Embryonic facial prominence (tissue), 1 donor: Measurements from ENCODE around the gene ZSCAN20.
"Not testable (repeated sequence)": the region's sequence is repeated elsewhere in the genome, so short reads cannot be mapped to it uniquely, and the experiment has no call there.

ENCODE experiments used
- DNase-seq: peaks from one replicate; pipeline ENCODE4 v3.0.0-alpha.2; 2016; ENCODE audit errors: extremely low spot score

The ZSCAN20 gene

DNA sequence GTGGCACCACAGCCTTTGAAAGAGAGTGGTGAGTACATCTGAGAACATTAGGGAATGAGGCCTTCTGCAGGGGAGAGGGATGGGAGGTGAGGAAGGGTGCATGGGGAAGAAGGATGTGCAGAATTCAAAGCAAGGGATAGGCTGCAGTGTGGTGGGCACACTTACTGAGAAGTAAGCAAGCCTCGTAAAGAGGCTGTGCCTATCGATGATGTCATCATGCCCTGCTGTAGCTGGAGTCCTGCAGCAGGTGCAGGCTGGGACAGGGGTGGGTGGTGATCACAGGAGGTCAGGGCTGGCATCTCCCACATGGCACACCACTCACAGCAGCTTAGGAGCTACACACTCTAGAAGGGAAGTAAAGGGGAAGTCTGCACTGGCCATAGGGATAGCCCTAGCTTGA is 16.2 kb downstream of the ZSCAN20 start:
- no peak for DNase-seq

DNA sequence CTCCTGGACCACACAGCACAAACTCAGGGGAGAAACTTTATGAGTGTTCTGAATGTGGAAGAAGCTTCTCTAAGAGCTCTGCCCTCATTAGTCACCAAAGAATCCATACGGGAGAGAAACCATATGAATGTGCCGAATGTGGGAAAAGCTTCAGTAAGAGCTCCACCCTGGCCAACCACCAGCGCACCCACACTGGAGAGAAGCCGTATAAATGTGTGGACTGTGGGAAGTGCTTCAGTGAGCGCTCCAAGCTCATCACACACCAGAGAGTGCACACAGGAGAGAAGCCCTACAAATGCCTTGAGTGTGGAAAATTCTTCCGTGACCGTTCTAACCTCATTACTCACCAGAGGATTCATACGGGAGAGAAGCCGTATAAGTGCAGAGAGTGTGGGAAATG is 22.5 kb downstream of the ZSCAN20 start:
- DNase-seq: no peak

DNA sequence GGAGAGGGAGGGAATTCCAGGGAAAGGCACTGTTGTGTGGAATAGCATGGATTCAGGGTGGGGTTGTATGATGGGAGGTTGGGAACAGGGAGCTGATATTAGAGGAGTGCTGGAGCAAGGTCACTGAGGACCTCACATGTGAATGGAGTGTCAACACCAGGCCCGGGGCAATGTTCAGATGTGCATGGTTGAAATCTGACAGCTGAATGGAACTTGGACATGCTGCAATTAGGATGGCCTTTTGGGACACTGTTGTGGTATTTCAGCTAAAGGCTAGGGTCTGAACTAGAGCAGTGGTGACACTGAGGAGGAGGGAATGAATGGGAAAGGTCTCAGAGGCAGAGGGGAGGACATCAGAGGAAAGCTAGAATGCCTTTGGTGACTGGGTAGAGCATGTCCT is 25.0 kb downstream of the ZSCAN20 start:
- DNase-seq: no peak

DNA sequence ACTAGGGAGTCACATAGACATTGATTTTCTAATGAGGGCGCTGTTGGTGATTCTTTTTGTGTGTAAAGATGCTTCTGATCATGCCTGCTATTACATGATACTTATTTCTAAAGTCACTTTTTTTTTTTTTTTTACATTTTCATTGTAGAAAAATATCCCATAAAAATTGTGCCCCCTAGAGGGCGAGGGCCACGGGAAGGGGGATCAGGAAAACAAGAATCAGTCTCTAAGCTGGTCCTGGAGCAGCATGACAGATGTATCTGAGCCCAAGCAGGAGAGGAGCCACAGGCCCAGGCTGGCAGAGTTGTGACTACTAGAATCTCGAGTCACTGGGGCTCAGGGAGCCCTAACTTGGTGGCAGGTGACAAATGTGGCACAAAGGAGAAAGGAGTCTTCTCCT is 28.1 kb downstream of the ZSCAN20 start:
- no peak for DNase-seq

DNA sequence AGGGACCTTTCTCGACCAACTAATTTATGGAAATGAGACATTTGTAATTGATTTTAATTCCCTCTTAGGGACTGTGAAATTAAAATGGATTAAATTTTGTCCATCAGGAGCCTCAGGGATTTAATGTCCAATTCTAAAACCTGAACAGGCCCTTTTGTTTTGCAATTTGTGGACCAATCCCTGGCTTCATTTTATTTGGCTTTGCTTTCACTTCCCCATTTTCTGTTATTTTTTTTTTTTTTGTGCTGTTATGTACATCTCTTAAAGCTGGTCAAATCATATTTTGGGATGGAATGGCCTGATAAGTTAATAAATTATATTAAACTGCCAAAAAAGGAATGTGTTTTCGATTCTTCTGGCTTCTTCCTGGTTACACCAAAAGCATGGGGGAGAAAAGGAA is 28.9 kb downstream of the ZSCAN20 start:
- no peak for DNase-seq

DNA sequence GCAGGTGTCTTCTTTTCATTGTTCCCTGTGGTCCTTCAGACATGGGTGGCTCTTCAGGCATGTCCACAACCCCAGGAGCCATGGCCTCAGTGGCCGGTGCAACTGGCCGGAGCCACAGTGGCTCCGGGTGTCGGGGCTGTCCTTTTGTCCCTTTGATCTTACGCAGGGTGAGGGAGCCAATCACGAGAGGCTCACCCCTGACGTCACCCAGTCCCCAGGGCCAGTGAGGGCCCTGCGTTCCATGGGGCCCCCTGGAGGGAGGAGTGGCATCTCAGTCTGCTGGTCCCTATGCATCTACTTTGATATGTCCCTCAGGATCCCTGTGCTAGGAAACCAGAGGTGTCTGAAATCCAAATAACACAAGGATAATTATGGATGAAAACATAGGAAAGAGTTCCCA is 29.3 kb downstream of the ZSCAN20 start:
- no peak for DNase-seq

DNA sequence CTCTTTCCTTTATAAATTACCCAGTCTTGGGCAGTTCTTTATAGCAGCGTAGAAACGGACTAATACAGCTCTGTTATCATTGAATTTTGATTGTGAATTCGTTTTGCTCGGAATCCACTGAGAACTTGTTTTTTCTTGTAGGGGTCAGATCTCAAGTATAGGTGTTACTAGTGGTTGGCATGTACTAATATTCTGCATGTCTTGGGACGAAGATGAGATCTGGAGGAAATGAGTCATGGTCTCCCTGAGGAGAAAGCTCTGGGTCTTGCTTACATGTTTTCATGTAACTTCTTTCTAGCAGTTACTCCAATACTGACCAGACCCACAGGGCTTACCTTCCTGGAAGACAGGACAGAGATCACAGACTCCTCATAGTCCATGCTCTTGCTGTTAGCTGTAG is 30.3 kb downstream of the ZSCAN20 start:
- no peak for DNase-seq

DNA sequence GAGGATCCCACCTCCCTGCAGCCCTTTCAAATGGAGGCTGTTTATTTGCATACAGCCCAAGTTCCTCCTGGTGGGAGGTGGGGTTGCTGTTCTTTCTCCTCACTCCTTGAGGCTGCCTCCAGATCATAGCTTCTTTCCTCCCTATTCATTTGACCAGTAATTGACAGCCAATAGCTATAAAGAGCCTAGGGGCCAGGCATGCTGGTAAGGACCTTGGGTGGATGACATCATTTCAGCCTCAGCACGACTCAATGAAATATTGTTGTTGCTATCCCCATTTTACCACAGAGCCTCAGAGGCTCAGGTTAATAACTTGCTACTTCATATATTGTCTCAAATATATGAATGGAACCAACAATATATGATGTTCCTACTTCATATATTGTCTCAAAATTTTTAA is 31.1 kb downstream of the ZSCAN20 start:
- no peak for DNase-seq

DNA sequence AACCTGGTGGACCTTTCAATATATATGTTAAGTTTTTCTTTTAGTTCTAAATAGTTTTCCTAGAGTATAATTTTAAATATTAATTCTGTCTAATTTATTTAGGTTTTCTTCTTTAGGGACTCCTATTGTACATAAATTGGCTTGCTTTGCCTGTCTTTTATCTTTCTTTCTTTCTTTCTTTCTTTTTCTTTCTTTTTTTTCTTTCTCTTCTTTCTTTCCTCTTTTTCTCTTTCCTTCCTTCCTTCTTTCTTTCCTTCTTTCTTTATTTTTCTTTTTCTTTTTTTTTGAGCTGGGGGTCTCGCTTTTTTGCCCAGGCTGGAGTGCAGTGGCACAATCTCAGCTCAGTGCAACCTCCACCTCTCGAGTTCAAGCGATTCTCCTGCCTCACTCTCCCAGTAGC is 35.2 kb downstream of the ZSCAN20 start:
- no peak for DNase-seq

DNA sequence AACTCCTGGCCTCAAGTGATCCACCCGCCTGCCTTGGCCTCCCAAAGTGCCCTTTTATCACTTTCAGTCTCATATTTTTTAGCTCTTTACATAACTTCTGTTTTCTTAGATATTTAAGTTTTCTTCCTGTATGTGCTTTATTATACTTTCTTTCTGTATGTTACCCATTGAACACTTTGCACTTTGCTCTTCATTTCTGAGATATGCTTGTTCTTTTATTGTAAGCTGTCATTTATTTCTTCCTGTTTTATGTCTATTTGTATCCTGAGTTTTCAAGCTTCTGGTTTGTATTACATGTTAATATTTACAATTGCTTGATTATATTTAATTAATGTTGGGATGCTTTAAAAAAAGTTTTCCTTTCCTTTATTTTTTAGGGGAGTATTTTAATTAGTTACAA is 35.7 kb downstream of the ZSCAN20 start:
- no peak for DNase-seq

DNA sequence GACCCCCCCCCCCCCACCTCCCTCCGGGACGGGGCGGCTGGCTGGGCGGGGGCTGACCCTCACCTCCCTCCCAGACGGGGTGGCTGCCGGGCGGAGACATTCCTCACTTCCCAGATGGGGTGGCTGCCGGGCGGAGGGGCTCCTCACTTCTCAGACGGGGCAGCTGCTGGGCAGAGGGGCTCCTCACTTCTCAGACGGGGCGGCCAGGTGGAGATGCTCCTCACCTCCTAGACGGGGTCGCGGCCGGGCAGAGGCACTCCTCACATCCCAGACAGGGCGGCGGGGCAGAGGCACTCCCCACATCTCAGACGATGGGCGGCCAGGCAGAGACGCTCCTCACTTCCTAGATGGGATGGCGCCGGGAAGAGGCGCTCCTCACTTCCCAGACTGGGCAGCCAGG is 36.8 kb downstream of the ZSCAN20 start:
- not testable (repeated sequence) for DNase-seq

DNA sequence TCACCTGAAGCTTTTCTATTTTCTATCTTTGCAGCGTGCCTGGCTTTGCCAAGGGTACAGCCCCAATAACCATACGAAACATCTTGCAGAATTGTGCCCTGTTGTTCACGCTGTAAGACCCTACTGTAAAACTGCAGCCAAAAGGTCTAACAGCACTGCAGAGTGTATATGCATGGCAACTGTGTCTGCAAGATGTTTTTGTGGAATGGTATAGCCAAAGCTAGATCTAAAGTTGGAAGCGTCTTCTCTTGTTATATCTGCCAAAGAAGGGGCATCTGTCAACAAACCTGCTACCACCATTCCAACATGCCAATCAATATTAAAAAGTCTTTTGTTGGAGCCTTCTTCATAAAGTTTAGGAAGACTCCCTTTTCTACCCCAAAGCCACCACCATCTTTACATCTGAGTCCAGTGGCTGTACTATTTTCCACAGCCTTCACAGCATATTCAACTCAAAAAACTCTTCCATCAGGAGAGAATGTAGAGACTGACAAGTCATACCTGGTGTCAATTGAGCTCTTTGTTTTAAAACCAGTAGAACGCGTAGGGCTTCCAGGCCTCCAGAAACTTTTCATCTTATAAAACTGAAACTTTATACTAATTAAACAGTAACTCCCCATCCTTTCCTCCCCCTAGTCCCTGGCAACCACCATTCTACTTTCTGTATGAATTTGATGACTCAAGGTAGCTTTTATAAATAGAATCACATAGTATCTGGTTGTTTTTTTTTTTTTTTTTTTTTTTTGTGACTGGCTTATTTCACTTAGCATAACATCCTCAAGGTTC is 40.0 kb downstream of the ZSCAN20 start:
- DNase-seq: no peak

DNA sequence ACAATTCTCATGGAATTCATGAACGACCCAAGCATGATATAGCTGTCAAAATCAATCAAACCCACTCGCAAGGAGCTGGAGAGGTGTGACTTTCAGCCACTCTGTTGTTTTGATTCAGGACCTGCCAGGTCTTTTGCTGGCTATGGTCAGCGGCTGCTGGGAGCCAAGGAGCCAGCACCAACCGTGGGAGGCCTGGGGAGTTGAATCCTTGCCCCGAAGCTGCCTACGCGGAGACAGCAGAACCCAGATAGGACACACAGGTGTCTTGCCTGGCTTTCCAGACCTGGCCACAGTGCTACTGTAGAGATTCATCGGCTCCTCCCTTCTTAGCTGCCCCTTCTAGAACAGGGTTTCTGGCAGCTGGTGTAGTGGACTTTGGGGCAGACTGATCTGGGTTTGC is 42.7 kb downstream of the ZSCAN20 start:
- no peak for DNase-seq

DNA sequence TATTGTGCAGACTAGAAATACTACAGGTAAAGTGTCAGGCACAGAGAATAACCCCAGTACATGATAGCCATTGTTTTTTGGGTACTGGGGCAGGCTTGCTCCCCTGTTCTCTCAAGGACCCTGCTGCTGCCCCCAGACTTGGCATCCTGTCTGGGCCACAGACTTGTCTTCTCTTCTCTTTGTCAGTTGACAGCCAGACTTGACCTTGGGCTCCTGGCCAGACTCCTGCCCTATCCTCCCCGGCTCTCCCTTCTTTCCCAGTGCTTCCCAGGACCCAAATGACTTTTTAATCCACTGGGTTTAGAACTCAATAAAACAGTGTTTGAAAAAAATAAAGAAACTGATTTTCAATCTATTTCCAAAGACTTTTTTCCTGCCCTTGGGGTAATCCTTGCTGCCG is 43.2 kb downstream of the ZSCAN20 start:
- DNase-seq: no peak

DNA sequence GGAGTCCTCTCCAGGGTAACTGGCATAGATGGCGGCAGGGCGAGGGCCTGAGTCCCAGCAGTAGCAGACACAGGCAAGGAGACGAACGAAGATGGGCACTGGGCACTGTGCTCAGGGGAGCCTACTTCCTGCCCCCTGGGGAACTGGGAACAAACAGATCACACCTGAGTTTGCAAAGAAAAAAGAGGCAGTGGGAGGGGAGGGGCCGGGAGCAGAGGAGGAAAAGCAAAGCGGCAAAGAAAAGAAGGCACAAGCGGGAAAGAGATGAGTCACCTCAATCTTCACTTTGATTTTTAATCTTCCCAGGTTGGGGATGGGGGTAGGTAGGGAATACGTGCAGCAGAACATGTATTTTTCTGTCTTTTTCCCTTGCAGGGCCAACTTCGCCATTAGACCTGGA is 44.0 kb downstream of the ZSCAN20 start:
- no peak for DNase-seq

DNA sequence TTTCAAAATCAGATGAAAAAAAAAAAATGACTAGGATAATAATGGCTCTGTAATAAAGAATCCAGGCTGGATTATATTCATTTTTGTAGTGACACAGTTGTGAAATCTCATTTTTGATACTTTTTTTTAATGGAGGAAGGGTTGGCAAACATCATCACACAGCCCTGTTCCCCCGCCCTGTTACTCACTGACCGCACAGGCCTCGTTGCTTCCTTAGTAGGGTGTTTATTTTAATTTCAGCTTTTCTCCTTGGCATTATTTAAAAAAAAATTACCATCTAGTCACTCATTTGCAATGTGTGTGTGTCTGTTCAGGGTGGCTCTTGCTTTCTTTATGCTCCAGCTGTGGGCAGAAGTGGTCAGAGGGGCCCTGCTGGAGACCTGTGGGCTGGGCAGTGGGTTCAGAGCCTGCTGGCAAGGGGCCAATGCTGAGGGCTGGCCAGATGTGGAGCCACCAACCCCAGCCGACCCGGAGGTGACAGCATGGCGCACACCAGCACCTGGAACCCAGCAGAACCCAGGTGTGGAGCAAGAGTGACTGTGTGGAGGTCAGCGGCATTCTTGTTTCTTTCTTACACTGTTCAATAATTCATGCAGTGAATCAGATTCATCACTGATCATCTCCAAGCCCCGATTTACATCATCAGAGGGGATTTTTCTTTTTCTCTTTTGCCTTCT is 44.6 kb downstream of the ZSCAN20 start:
- no peak for DNase-seq

DNA sequence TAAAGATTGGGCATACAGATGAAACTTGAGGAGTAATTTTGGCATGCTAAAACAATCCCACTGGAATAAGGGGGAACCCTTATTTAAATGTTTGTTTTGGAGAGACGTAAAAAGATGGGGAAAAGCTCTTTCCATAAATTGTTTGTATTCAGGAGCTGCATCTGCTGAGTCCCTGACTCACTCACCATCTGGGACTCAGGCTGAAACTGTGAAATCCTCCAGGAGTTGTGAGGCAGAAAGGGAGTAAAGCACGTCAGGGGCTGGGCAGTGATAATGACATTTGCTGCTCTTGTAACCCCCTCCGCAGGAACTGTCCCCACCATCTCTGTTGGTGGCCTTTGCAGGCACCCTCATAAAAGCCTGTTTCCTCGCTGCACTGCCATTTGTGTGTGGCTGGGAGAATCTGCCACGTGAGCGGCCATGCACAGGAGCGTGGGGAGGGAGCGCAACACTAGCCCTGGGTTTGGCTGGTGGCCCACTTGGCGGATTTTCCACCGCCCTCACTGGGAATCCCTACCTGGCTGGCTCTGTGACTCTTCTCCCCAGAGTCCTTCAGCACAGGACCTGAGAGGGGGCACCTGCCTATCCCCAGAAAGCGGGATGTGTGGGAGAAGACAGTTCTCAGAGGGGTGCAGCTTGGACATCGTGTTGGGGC is 45.3 kb downstream of the ZSCAN20 start:
- no peak for DNase-seq

DNA sequence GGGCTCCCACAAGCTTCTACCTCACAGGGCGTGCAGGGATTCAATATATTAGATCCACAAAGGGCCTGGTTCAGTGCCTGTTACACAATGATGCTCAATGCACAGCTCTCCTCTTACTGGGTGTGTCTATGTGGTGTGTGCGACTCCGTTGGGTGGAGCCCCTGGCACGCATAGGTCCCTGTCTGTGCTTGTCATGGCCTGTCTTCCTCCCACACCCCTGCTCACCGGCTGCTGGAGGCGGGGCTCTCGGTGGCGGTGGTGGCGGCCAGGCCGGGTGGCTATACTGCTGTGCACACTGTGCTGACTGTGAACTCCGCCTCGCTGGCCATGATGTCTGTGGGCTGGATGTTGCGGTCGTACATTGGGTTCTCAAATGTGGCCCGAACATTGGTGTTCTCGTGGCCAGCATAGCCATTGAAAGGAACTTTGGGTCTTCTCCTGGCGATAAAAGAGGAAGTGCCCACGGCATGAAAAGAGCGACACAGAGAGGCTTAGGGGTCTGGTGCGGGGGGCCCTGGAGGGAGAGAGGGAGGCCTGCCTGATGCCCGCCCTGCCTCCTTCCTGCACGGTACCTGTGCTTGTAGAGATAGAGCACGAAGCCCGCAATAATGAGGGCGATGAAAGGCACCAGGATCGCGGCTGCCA is 46.9 kb downstream of the ZSCAN20 start:
- DNase-seq: no peak

DNA sequence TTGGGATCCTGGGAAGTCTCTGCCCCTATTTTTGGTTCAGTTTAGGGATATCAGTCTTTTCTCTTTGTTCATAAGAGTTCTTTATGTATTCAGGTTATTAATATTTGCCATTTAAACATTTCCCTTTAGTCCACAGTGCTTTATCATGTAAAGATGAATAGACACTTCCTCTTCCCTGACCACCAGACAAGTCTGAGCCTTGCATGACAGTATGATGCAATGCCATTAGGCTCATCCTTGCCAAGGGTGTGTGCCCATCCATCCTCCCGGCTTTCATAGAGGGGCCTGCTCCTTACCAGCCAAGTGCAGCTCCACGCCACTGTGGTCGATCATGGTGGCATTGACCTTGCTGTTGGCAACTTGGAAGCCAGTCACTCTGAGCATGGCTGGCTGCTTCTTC is 52.1 kb downstream of the ZSCAN20 start:
- DNase-seq: no peak

DNA sequence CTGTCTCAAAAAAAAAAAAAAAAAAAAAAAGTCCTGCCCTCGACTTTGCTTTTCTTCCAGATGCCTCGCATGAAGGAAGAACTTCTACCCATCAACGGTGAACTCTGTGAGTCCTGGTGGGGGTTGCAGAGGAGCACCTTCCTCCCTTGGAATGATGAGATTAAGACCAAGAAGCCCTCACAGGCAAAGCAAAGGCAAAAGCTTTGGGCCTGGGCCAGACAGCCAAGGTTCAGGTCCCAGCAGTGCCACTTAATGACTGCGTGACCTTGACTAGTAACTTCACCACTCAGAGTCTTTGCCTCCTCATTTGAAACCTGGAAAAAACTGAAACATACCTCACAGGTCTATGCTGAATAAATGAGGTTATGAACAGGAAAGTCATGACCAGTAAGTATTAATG is 55.5 kb downstream of the ZSCAN20 start:
- no peak for DNase-seq

DNA sequence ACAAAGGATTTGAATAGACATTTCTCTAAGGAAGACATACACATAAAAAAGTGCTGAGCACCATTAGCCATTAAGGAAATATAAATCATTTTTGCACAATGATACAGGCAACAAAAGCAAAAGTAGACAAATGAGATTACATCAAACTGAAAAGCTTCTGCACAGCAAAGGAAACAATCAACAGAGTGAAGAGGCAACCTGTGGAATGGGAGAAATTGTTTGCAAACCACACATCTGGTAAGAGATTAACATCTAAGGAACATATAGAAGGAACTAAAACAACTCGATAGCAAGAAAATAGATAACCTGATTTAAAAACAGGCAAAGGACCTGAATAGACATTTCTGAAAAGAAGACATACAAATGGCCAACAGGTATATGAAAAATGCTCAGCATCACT is 57.5 kb downstream of the ZSCAN20 start:
- DNase-seq: no peak

DNA sequence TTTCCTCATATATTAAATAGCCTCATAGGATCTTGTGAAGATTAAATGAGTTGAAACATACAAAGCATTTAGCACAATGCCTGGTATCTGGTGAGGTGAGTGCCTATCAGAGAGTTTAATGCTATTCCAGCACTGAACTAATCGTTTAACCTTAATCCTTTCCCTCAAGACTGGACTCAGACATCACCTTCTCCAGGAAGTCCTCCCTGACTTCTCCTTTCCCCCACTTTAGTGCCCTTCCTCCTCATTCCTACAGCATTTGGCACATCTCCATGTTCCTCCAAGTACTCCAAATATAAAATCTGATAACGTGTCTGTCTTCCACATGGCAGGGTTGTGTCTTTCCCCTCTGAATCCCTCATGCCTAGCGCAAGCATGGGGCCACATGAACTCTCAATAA is 59.8 kb downstream of the ZSCAN20 start:
- no peak for DNase-seq

DNA sequence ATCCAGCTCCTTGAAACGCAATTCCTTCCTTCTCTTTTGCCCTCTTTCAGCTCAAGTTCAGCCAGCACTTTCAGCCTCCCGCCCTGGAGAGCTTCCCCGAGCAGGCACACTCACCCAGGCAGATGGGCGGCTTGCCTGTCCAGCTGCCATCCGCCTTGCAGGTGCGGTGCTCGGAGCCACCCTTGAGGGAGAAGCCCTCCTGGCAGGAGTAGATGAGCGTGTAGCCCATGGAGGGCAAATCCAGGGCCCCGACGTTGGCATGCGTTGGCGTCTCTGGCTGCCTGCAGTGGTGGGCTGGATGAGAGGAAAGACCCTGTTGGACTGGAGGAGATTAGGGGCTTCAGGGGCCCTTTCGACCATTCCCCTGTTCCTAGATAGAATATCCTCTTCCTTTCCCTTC is 60.5 kb downstream of the ZSCAN20 start:
- no peak for DNase-seq
